Measurements from ENCODE around the gene FBXO47.

- TF ChIP-seq POLR2A (IDR thresholded peaks at IDR 0.05; ENCODE audit: low read length) (no peak), GATA1 (IDR thresholded peaks at IDR 0.05; ENCODE audit: low read depth, low read length) (no peak)
Observed at GRCh38 chr17:38958326-38958725, 8.9 kb downstream of the FBXO47 start.

Data from erythroblast (primary cell).